Measurements from ENCODE around the gene OTOA. TPM values are rescaled to one million over a fixed set of nuclear protein-coding genes. Genes with fewer than 3 reads are reported as not detected.
"Not testable (repeated sequence)": the region's sequence is repeated elsewhere in the genome, so short reads cannot be mapped to it uniquely, and the experiment has no call there.

OTOA gene
- total and polyA plus RNA-seq, 8 donors = 0.44 to 0.55 TPM; not detected in 6

DNA sequence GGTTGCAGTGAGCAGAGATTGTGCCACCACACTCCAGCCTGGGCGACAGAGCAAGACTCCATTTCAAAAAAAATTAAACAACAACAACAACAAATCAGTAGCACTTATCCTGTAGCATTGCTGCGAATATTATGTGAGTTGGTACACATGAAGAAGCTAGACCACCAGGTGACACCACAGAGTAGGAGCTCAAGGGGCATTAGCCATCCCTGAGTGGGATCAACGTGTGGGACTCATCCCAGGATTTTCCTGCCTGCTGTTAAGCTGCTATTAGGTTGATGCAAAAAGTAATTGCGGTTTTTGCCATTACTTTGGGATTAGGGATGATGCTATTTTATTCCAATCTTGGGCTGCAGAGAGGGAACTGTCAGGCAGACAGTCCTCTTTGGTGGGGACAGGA is 47.2 kb downstream of the OTOA start:
- intact Hi-C loops (cut with DNase I; ENCODE audit: low total_unique reads) = loop anchor here (10.0 kb wide), 1 partner anchor 126 kb away; no protein-coding TSS in a partner anchor
- H3K27me3 ChIP-seq = peaks cover 0 to 7% (median 0%) of the 10 kb centered on the region in 3 donors
- peaks cover 0 to 8% (median 0%) of the 10 kb centered on the region in 4 donors for H3K4me1 ChIP-seq
- no peaks in the 10 kb centered on the region for H3K36me3 ChIP-seq
- WGBS, 5 donors = 74 to 82% (median 78%) methylated on average over 4 of the region's 4 CpGs
- TF ChIP-seq POLR2AphosphoS5 (IDR thresholded peaks at IDR 0.05) = no peak
- TF ChIP-seq, protein P1, sequence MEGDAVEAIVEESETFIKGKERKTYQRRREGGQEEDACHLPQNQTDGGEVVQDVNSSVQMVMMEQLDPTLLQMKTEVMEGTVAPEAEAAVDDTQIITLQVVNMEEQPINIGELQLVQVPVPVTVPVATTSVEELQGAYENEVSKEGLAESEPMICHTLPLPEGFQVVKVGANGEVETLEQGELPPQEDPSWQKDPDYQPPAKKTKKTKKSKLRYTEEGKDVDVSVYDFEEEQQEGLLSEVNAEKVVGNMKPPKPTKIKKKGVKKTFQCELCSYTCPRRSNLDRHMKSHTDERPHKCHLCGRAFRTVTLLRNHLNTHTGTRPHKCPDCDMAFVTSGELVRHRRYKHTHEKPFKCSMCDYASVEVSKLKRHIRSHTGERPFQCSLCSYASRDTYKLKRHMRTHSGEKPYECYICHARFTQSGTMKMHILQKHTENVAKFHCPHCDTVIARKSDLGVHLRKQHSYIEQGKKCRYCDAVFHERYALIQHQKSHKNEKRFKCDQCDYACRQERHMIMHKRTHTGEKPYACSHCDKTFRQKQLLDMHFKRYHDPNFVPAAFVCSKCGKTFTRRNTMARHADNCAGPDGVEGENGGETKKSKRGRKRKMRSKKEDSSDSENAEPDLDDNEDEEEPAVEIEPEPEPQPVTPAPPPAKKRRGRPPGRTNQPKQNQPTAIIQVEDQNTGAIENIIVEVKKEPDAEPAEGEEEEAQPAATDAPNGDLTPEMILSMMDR (IDR thresholded peaks at IDR 0.05) = no peak
- TF ChIP-seq POLR2A (IDR thresholded peaks at IDR 0.05) = no peak
- TF ChIP-seq EP300 (IDR thresholded peaks at IDR 0.05) = no peak
- no peak for DNase-seq
- H3K4me3 ChIP-seq = no peak overlapping the region
- H3K27ac ChIP-seq = no peak overlapping the region
- H3K9me3 ChIP-seq = no peaks in the 10 kb centered on the region

DNA sequence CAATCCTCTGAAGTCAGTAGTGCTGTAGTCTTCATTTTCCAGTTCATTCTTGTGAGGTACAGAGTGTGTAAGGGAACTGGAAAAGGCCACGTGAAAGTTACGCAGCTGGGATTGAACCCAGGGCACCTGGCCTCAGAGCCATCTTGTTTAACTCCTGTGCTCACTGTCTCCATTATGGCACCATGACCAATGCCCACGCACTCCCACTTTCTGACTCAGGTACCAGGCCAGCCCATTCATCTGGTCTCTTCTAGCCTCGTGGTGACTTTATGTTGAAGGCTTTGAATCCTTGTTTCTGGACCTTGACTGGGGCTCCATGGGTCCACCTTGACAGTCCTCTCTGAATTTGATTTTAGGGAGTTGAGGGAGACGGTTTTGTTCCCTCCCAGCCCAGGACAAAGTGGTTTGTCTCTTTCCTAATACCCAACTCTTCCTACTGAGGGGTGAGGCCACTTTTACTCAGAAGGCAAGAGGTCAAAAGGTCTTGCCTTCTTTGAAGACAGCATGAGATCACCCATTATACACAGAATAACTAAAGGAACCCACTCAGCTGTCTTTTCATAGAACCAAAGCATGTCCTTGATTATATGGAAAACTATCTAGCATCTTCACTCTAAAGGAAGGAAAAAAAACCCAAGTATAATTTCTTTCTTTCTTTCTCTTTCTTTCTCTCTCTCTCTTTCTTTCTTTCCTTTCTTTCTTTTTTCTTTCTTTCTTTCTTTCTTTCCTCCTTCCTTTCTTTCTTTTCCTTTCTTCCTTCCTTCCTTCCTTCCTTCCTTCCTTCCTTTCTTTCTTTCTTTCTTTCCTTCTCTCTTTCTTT is 50.0 kb downstream of the OTOA start:
- H3K27ac ChIP-seq = no peak overlapping the region
- TF ChIP-seq, protein P1 (IDR thresholded peaks at IDR 0.05) = no peak
- TF ChIP-seq EP300 (IDR thresholded peaks at IDR 0.05) = no peak
- TF ChIP-seq POLR2A (IDR thresholded peaks at IDR 0.05) = no peak
- no peak for TF ChIP-seq POLR2AphosphoS5 (IDR thresholded peaks at IDR 0.05)
- intact Hi-C loops (cut with DNase I; ENCODE audit: low total_unique reads) = loop anchor here (10.0 kb wide), 1 partner anchor 129 kb away; no protein-coding TSS in a partner anchor

DNA sequence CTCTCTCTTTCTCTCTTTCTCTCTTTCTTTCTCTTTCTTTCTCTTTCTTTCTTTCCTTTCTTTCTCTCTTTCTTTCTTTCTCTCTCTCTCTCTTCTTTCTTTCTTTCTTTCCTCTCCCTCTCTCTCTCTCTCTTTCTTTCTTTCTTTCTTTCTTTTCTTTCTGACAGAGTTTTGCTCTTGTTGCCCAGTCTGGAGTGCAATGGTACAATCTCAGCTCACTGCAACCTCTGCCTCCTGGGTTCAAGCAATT is 50.5 kb downstream of the OTOA start:
- H3K27ac ChIP-seq, H3K4me1 ChIP-seq, H3K9me3 ChIP-seq, H3K36me3 ChIP-seq, H3K27me3 ChIP-seq, DNase-seq, H3K4me3 ChIP-seq: not testable (repeated sequence)
- intact Hi-C loops (cut with DNase I; ENCODE audit: low total_unique reads) = loop anchor here (10.0 kb wide), 1 partner anchor 129 kb away; no protein-coding TSS in a partner anchor

More for the DNA sequence above, 50.0 kb downstream of the OTOA start:
- no peak for DNase-seq
- no peaks in the 10 kb centered on the region for H3K27me3 ChIP-seq
- WGBS, 5 donors = 81 to 85% (median 83%) methylated on average over 5 of the region's 5 CpGs
- H3K9me3 ChIP-seq = no peaks in the 10 kb centered on the region
- no peak overlapping the region for H3K4me3 ChIP-seq
- H3K36me3 ChIP-seq = no peaks in the 10 kb centered on the region
- H3K4me1 ChIP-seq = peaks cover 0 to 1% (median 0%) of the 10 kb centered on the region in 4 donors

DNA sequence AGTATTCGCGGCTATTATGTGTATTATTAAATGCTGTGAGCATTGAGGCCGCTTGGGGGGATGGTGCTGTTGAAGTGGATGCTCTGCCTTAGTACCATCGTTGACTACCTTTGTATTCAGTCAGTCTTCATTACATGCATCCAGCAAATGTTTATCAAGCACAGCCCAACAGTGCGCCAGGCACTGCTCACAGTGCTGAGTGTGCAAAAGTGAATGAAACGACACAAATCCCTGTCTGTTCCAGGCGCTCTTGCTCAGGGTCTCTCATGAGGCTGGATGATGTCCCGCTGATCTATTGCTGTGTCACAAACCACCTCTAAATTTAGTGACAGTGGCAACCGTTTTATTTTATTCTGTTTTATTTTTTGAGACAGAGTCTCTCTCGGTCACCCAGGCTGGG is 53.8 kb downstream of the OTOA start:
- Histone ChIP-seq H3K4me1 (no peaks in the 10 kb centered on the region), H3K27me3 (no peaks in the 10 kb centered on the region), H3K4me3 (no peak overlapping the region), H3K9me3 (no peaks in the 10 kb centered on the region), H3K36me3 (no peaks in the 10 kb centered on the region), H3K27ac (no peak overlapping the region)
- intact Hi-C loops (cut with DNase I; ENCODE audit: low total_unique reads) = loop anchor here (10.0 kb wide), 1 partner anchor 133 kb away; no protein-coding TSS in a partner anchor
- no peak for DNase-seq
- TF ChIP-seq, protein P1 (IDR thresholded peaks at IDR 0.05) = no peak
- TF ChIP-seq POLR2A (IDR thresholded peaks at IDR 0.05) (no peak), POLR2AphosphoS5 (IDR thresholded peaks at IDR 0.05) (no peak), EP300 (IDR thresholded peaks at IDR 0.05) (no peak)
- 77 to 89% (median 83%) methylated on average over 10 of the region's 10 CpGs for WGBS, 5 donors

DNA sequence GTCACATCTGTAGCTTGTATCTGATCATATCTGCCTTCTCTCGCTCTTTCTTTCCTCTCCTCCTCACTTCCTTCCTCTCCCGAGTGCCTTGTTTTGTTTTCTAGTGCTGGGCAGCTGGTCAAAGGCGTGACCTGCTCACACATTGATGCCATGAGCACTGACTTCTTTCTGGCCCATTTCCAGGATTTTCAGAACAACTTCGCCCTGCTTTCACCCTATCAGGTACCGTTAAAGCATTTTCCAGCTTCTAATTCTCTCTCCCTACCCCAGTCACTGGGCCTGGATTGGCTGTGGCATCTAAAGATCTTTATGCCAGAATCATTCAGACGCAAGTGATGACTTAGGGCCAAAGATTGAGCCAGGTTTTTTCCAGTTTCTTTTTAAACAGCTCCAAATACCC is 55.5 kb downstream of the OTOA start:
- H3K36me3 ChIP-seq = no peaks in the 10 kb centered on the region
- DNase-seq = no peak
- TF ChIP-seq EP300 (IDR thresholded peaks at IDR 0.05) = no peak
- no peak for TF ChIP-seq POLR2A (IDR thresholded peaks at IDR 0.05)
- no peak for TF ChIP-seq POLR2AphosphoS5 (IDR thresholded peaks at IDR 0.05)
- TF ChIP-seq, protein P1 (IDR thresholded peaks at IDR 0.05) = no peak
- intact Hi-C loops (cut with DNase I; ENCODE audit: low total_unique reads) = loop anchor here (10.0 kb wide), 1 partner anchor 134 kb away; no protein-coding TSS in a partner anchor
- WGBS, 5 donors = 49 to 61% (median 54%) methylated on average over 6 of the region's 6 CpGs
- H3K27ac ChIP-seq = no peak overlapping the region
- no peaks in the 10 kb centered on the region for H3K4me1 ChIP-seq
- H3K27me3 ChIP-seq = no peaks in the 10 kb centered on the region
- H3K9me3 ChIP-seq = no peaks in the 10 kb centered on the region
- no peak overlapping the region for H3K4me3 ChIP-seq

Data from stomach (tissue), 9 donors.